ENCODE data around the gene MYRFL. TPM values are rescaled to one million over a fixed set of nuclear protein-coding genes. Genes with fewer than 3 reads are reported as not detected.

The MYRFL gene
- total RNA-seq, 1 experiment from 2014 or later = 0.57 TPM

DNA sequence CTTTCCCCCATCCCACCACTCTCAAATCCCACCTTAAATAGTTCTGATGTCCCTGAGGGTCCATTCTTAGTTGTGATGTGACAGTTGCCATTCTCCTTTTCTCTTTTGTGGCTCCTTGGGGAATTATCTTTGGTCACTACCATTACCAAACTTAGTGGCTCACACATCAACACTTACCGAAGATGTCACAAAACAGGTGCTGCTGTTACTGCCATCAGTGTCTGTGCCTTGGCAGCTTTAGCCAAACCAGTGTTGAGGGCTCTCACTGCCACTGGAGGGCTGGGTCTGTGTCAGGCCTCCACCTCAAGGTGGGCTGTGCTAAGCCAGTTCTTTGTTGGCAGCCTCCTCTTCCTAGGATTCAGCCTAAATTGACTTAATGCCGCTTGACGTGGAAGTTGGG is 144.0 kb downstream of the MYRFL start:
- no peak overlapping the region for H2BK20ac ChIP-seq (ENCODE audit: low read depth, low read length, poor library complexity, severe bottlenecking)
- TF ChIP-seq, protein P1, sequence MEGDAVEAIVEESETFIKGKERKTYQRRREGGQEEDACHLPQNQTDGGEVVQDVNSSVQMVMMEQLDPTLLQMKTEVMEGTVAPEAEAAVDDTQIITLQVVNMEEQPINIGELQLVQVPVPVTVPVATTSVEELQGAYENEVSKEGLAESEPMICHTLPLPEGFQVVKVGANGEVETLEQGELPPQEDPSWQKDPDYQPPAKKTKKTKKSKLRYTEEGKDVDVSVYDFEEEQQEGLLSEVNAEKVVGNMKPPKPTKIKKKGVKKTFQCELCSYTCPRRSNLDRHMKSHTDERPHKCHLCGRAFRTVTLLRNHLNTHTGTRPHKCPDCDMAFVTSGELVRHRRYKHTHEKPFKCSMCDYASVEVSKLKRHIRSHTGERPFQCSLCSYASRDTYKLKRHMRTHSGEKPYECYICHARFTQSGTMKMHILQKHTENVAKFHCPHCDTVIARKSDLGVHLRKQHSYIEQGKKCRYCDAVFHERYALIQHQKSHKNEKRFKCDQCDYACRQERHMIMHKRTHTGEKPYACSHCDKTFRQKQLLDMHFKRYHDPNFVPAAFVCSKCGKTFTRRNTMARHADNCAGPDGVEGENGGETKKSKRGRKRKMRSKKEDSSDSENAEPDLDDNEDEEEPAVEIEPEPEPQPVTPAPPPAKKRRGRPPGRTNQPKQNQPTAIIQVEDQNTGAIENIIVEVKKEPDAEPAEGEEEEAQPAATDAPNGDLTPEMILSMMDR (conservative IDR thresholded peaks at IDR 0.05) = no peak
- H3K18ac ChIP-seq (ENCODE audit: insufficient read length, low read depth, low read length) = no peak overlapping the region
- no peak overlapping the region for H3K27ac Mint-ChIP-seq
- H2BK5ac ChIP-seq (ENCODE audit: insufficient read length, low read length) = no peak overlapping the region
- H3K4me1 ChIP-seq (ENCODE audit: insufficient read depth, low read length) = peaks cover 2% of the 10 kb centered on the region; the same call in 1 of the 2 replicates
- no peak for DNase-seq
- no peaks in the 10 kb centered on the region for H3K27me3 ChIP-seq (ENCODE audit: insufficient read depth, low read length)
- no peak overlapping the region for H3K23ac ChIP-seq (ENCODE audit: insufficient read length, low read depth, low read length)
- no peaks in the 10 kb centered on the region for H3K9me3 Mint-ChIP-seq
- H3K14ac ChIP-seq (ENCODE audit: insufficient read depth, low read length) = no peak overlapping the region
- no peak overlapping the region for H4K8ac ChIP-seq (replicated peaks; ENCODE audit: insufficient read length, low read depth, low read length)
- no CpG with 5 or more reads among the region's 3 CpGs for WGBS (ENCODE audit: extremely low coverage, insufficient read length, low lambda C conversion rate)
- H3K9ac ChIP-seq (ENCODE audit: extremely low read depth, insufficient read length, low read length) = no peak overlapping the region
- H3K79me1 ChIP-seq (ENCODE audit: insufficient read depth, low read depth, low read length, poor library complexity, severe bottlenecking) = no peaks in the 10 kb centered on the region
- no peak overlapping the region for H3K4ac ChIP-seq (ENCODE audit: low read depth, low read length)
- no peaks in the 10 kb centered on the region for H3K36me3 Mint-ChIP-seq (ENCODE audit: insufficient read depth in 1 of 3, low read depth in 3 of 3)
- no peak overlapping the region for H2AFZ ChIP-seq (ENCODE audit: low read length)
- H4K5ac ChIP-seq (ENCODE audit: insufficient read length, low read depth, low read length) = no peak overlapping the region
- H4K91ac ChIP-seq (ENCODE audit: insufficient read length, low read depth, low read length) = no peak overlapping the region
- no peak overlapping the region for H2BK120ac ChIP-seq (ENCODE audit: low read depth, low read length, poor library complexity, severe bottlenecking)
- no peaks in the 10 kb centered on the region for H3K23me2 ChIP-seq (ENCODE audit: insufficient read length, low read depth, low read length, poor library complexity, severe bottlenecking)
- no peak overlapping the region for H2AK5ac ChIP-seq (ENCODE audit: insufficient read length, low read length)
- peaks cover 3 to 8% of the 10 kb centered on the region in 2 experiments; a peak in 3 of 4 replicates for H3K4me1 Mint-ChIP-seq
- no peak overlapping the region for H3K56ac ChIP-seq (ENCODE audit: insufficient read length, low read depth, low read length)
- no peaks in the 10 kb centered on the region for H4K20me1 ChIP-seq (ENCODE audit: control insufficient read depth, insufficient read depth, insufficient read length)
- no peak overlapping the region for H3K27ac ChIP-seq (ENCODE audit: insufficient read length, low read depth, low read length)
- no peak overlapping the region for H2BK12ac ChIP-seq (ENCODE audit: insufficient read length, low read depth, low read length)
- no peaks in the 10 kb centered on the region for H3K79me2 ChIP-seq (ENCODE audit: insufficient read depth, low read length)
- no peak overlapping the region for H2BK15ac ChIP-seq (ENCODE audit: low read depth, low read length)
- H3K9me3 ChIP-seq (ENCODE audit: control insufficient read depth, low read depth, low read length) = no peaks in the 10 kb centered on the region
- no peak overlapping the region for H3K4me3 Mint-ChIP-seq
- H3K4me2 ChIP-seq (ENCODE audit: insufficient read depth, insufficient read length, low read length) = no peak overlapping the region
- no peak overlapping the region for H3T11ph ChIP-seq (ENCODE audit: low read length)
- H3K27me3 Mint-ChIP-seq (ENCODE audit: low read depth) = no peaks in the 10 kb centered on the region
